ENCODE data around the gene DNAJB6. TPM values are rescaled to one million over a fixed set of nuclear protein-coding genes. Genes with fewer than 3 reads are reported as not detected.

The DNAJB6 gene
- total RNA-seq, 1 donor from 2014 or later: 93.1 TPM

- no peak for DNase-seq (ENCODE audit: extremely low spot score in 2 of 2)
- intact Hi-C loops (cut with DNase I): no loop called here
- Histone ChIP-seq H3K27me3 (no peaks in the 10 kb centered on the region), H3K9me3 (no peaks in the 10 kb centered on the region), H3K4me1 (no peaks in the 10 kb centered on the region), H3K36me3 (peaks cover 0 to 82% of the 10 kb centered on the region in 2 donors), H3K4me3 (no peak overlapping the region), H3K27ac (no peak overlapping the region)
- TF ChIP-seq CTCF (IDR thresholded peaks at IDR 0.05): no peak
- TF ChIP-seq POLR2AphosphoS5 (IDR thresholded peaks at IDR 0.05; ENCODE audit: insufficient read depth in 1 of 2, low read depth in 1 of 2): no peak
- TF ChIP-seq POLR2A (IDR thresholded peaks at IDR 0.05): no peak
Observed at GRCh38 chr7:157366722-157367121, 29.9 kb downstream of the DNAJB6 start.

GRCh38 chr7:157368955-157369354, 32.2 kb downstream of the DNAJB6 start:
- intact Hi-C loops (cut with DNase I): no loop called here
- peaks cover 0 to 62% of the 10 kb centered on the region in 2 donors for H3K36me3 ChIP-seq
- TF ChIP-seq POLR2A (IDR thresholded peaks at IDR 0.05) (no peak), POLR2AphosphoS5 (IDR thresholded peaks at IDR 0.05; ENCODE audit: insufficient read depth in 1 of 2, low read depth in 1 of 2) (no peak), CTCF (IDR thresholded peaks at IDR 0.05) (no peak)
- no peaks in the 10 kb centered on the region for H3K27me3 ChIP-seq
- no peaks in the 10 kb centered on the region for H3K9me3 ChIP-seq
- H3K4me3 ChIP-seq: no peak overlapping the region
- no peak overlapping the region for H3K27ac ChIP-seq
- DNase-seq (ENCODE audit: extremely low spot score in 2 of 2): no peak
- H3K4me1 ChIP-seq: no peaks in the 10 kb centered on the region

- no peaks in the 10 kb centered on the region for H3K27me3 ChIP-seq
- H3K4me1 ChIP-seq: peaks cover 12% of the 10 kb centered on the region
- DNase-seq (ENCODE audit: extremely low spot score in 2 of 2): no peak
- no peaks in the 10 kb centered on the region for H3K9me3 ChIP-seq
- H3K4me3 ChIP-seq: no peak overlapping the region
- intact Hi-C loops (cut with DNase I): no loop called here
- no peak overlapping the region for H3K27ac ChIP-seq
- H3K36me3 ChIP-seq: peaks cover 0 to 50% of the 10 kb centered on the region in 2 donors
- no peak for TF ChIP-seq CTCF (IDR thresholded peaks at IDR 0.05)
- no peak for TF ChIP-seq POLR2A (IDR thresholded peaks at IDR 0.05)
- TF ChIP-seq POLR2AphosphoS5 (IDR thresholded peaks at IDR 0.05; ENCODE audit: insufficient read depth in 1 of 2, low read depth in 1 of 2): no peak
Observed at GRCh38 chr7:157370742-157371141, 33.9 kb downstream of the DNAJB6 start.

GRCh38 chr7:157371296-157371695, 34.5 kb downstream of the DNAJB6 start:
- Histone ChIP-seq H3K27ac (no peak overlapping the region), H3K36me3 (peaks cover 0 to 50% of the 10 kb centered on the region in 2 donors), H3K9me3 (no peaks in the 10 kb centered on the region), H3K27me3 (no peaks in the 10 kb centered on the region), H3K4me1 (peaks cover 15% of the 10 kb centered on the region), H3K4me3 (no peak overlapping the region)
- intact Hi-C loops (cut with DNase I): no loop called here
- TF ChIP-seq POLR2A (IDR thresholded peaks at IDR 0.05): no peak
- DNase-seq (ENCODE audit: extremely low spot score in 2 of 2): no peak

GRCh38 chr7:157372300-157373232, 35.8 kb downstream of the DNAJB6 start:
- TF ChIP-seq POLR2AphosphoS5 (IDR thresholded peaks at IDR 0.05; ENCODE audit: insufficient read depth in 1 of 2, low read depth in 1 of 2): no peak
- no peak for TF ChIP-seq CTCF (IDR thresholded peaks at IDR 0.05)
- TF ChIP-seq POLR2A (IDR thresholded peaks at IDR 0.05): no peak
- H3K9me3 ChIP-seq: no peaks in the 10 kb centered on the region
- intact Hi-C loops (cut with DNase I): no loop called here
- no peak overlapping the region for H3K4me3 ChIP-seq
- DNase-seq (ENCODE audit: extremely low spot score in 2 of 2): no peak
- peaks cover 24% of the 10 kb centered on the region for H3K4me1 ChIP-seq
- peaks cover 0 to 41% of the 10 kb centered on the region in 2 donors for H3K36me3 ChIP-seq
- H3K27ac ChIP-seq: no peak overlapping the region
- no peaks in the 10 kb centered on the region for H3K27me3 ChIP-seq

All from vagina (tissue), 2 donors.